Prostate gland (tissue), 2 donors: Measurements from ENCODE around the gene SMAGP. TPM values are rescaled to one million over a fixed set of nuclear protein-coding genes. Genes with fewer than 3 reads are reported as not detected.
"Not testable (repeated sequence)": the region's sequence is repeated elsewhere in the genome, so short reads cannot be mapped to it uniquely, and the experiment has no call there.

Experiments used
- DNase-seq: peaks from one replicate; pipeline ENCODE4 v3.0.0-alpha.2; 2019; ENCODE audit warnings: low spot score
- H3K27ac ChIP-seq, 2 donors: fragments of 200-600 bp; sonication (generic); 2 replicates each; pipeline ENCODE4 v1.5.1; 2017 to 2019
- H3K27me3 ChIP-seq: fragments of 200-600 bp; sonication (generic); replicated peaks from 2 replicates; pipeline ENCODE4 v1.5.1; 2019; ENCODE audit not compliant: insufficient read depth
- H3K36me3 ChIP-seq, 2 donors: fragments of 200-600 bp; sonication (generic); 1 replicate in 1 of 2; 2 replicates in 1 of 2; pipeline versions ENCODE4 v1.5.1 to v1.8.1; 2017 to 2019
- H3K4me1 ChIP-seq: fragments of 200-600 bp; sonication (generic); replicated peaks from 2 replicates; pipeline ENCODE4 v1.5.1; 2019
- H3K4me3 ChIP-seq, 2 donors: fragments of 200-600 bp; sonication (generic); 2 replicates each; pipeline ENCODE4 v1.5.1; 2017 to 2019
- H3K9me3 ChIP-seq: fragments of 200-600 bp; sonication (generic); 2 replicates; pipeline ENCODE4 v1.5.1; 2017
- CTCF ChIP-seq, 4 experiments: fragments of 200-600 bp in 2 of 4; fragments of 450-650 bp in 2 of 4; sonication (generic) in 2 of 4; IDR thresholded peaks; 1 replicate in 3 of 4; 2 replicates in 1 of 4; pipeline ENCODE4 v1.5.1; 2016 to 2019; ENCODE audit warnings: antibody characterized with exemption in 4 of 4, mild to moderate bottlenecking in 2 of 4, moderate library complexity in 2 of 4
- POLR2A ChIP-seq: fragments of 450-650 bp; IDR thresholded peaks from one replicate; pipeline ENCODE4 v1.6.1; 2016; ENCODE audit warnings: antibody characterized with exemption, mild to moderate bottlenecking
- POLR2AphosphoS5 ChIP-seq: sonication (generic); formaldehyde crosslinking; IDR thresholded peaks from one replicate; pipeline ENCODE4 v1.6.1; 2017; ENCODE audit warnings: antibody characterized with exemption
- WGBS: methylation state at CpG from one replicate; pipeline ENCODE4 v1.1.5; 2018; 5-methylcytosine and 5-hydroxymethylcytosine counted together
- intact Hi-C: fragments of 100-400 bp; cut with DNase I; formaldehyde crosslinking; loops from one replicate; pipeline ENCODE4 v1.14.2; 2022
- total RNA-seq, 2 donors: library from RNA; depleted of rRNA; stranded (reverse); fragments of >200 nt; gene quantifications; one replicate each; pipeline ENCODE4 v1.1.0, GENCODE V29; 2016

Gene SMAGP
- total RNA-seq = 10 to 100 TPM; 10.7 to 15.4 TPM

- TF ChIP-seq CTCF (IDR thresholded peaks at IDR 0.05) (peak in 1 of 4 experiments; percentile 9), POLR2A (peak; percentile 41), POLR2AphosphoS5 (peak; percentile 44)
- no peaks in the 10 kb centered on the region for H3K27me3 ChIP-seq
- peak; percentile 75 for DNase-seq
- intact Hi-C loops = no loop called here
- no peaks in the 10 kb centered on the region for H3K9me3 ChIP-seq
- WGBS = 1% methylated on average over 57 of the region's 83 CpGs
- peak within 1 kb of the TSS; percentile 58 to 69 for H3K4me3 ChIP-seq
- H3K27ac ChIP-seq = peak within 1 kb of the TSS; percentile 64 to 71
- H3K36me3 ChIP-seq = no peaks in the 10 kb centered on the region
- no peaks in the 10 kb centered on the region for H3K4me1 ChIP-seq
Observed at GRCh38 chr12:51270067-51270950, at the start of gene SMAGP. TSS of gene SMAGP (minus strand) at chr12:51270415. CDS start at chr12:51269278, 1,137 bp downstream.

GRCh38 chr12:51318846-51319599 is 48.8 kb upstream of the SMAGP start:
- Histone ChIP-seq H3K4me3 (no peak overlapping the region), H3K4me1 (no peaks in the 10 kb centered on the region), H3K27me3 (no peaks in the 10 kb centered on the region), H3K27ac (no peak overlapping the region), H3K9me3 (no peaks in the 10 kb centered on the region), H3K36me3 (no peaks in the 10 kb centered on the region)
- TF ChIP-seq POLR2A (no peak), CTCF (IDR thresholded peaks at IDR 0.05) (no peak), POLR2AphosphoS5 (no peak)
- no peak for DNase-seq
- intact Hi-C loops = no loop called here
- 42% methylated on average over 3 of the region's 3 CpGs for WGBS

- H3K9me3 ChIP-seq, H3K4me3 ChIP-seq, H3K27me3 ChIP-seq, intact Hi-C loops, H3K4me1 ChIP-seq, H3K27ac ChIP-seq, H3K36me3 ChIP-seq, DNase-seq: not testable (repeated sequence)
- WGBS = 82% methylated on average over 8 of the region's 8 CpGs
Observed at GRCh38 chr12:51318057-51318806, 48.0 kb upstream of the SMAGP start.

- Histone ChIP-seq H3K27ac (no peak overlapping the region), H3K27me3 (no peaks in the 10 kb centered on the region), H3K4me1 (no peaks in the 10 kb centered on the region), H3K36me3 (no peaks in the 10 kb centered on the region), H3K9me3 (no peaks in the 10 kb centered on the region), H3K4me3 (no peak overlapping the region)
- intact Hi-C loops = no loop called here
- TF ChIP-seq POLR2AphosphoS5 (no peak), CTCF (IDR thresholded peaks at IDR 0.05) (no peak), POLR2A (no peak)
- 95% methylated on average over 1 of the region's 1 CpG for WGBS
- no peak for DNase-seq
Observed at GRCh38 chr12:51311389-51311788, 41.2 kb upstream of the SMAGP start.
